GM12874 (cell line): ENCODE data around the gene STN1.

Experiments
- CTCF ChIP-seq: IDR thresholded peaks from 2 replicates; pipeline ENCODE4 v1.5.1; 2011; ENCODE audit warnings: low read depth, mild to moderate bottlenecking, control low read depth, low read length, moderate library complexity; ENCODE audit not compliant: insufficient read depth

Gene STN1

GRCh38 chr10:103888113-103888841, 29.7 kb downstream of the STN1 start:
- peak; percentile 73 for TF ChIP-seq CTCF

DNA sequence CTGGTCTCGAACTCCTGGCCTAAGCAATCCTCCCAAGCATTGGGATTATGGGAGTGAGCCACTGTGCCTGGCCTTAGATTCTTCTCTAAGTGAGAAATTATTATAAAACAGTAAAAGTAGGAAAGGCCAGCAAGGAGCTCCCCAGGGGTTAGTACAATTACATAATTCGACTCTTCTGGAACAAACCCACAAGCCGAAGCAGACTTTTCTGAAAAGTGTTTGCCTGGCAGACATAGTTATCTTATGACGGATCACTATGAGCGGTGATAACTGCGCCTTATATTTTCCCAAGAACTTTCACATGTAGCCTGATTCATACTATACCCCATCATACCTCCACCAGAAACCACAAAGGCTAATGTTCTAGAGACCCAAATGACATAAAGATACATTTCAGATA, 32.4 kb downstream of the STN1 start:
- TF ChIP-seq CTCF: no peak

DNA sequence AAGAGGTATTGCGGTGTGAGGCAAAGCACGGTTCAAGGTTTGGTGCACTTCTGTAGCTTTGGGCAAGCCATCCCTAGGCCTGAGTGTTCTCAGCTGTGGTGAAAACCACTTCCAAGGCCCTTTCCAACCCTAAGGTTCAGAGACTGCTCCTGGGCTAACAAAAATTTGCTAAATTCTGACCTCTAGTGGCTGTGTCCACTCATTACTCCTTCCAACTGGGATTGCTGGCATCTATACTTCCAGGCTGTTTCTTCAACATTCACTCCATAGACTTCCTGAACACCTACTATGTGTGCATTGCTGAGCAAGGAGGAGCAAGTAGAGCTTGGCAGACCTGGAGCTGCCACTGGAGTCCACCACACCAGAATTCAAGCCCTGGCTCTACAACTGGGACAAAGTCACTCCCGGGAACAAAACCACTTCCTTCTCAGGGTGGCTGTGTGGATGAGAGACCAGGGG, 33.3 kb downstream of the STN1 start:
- TF ChIP-seq CTCF: peak; percentile 59

DNA sequence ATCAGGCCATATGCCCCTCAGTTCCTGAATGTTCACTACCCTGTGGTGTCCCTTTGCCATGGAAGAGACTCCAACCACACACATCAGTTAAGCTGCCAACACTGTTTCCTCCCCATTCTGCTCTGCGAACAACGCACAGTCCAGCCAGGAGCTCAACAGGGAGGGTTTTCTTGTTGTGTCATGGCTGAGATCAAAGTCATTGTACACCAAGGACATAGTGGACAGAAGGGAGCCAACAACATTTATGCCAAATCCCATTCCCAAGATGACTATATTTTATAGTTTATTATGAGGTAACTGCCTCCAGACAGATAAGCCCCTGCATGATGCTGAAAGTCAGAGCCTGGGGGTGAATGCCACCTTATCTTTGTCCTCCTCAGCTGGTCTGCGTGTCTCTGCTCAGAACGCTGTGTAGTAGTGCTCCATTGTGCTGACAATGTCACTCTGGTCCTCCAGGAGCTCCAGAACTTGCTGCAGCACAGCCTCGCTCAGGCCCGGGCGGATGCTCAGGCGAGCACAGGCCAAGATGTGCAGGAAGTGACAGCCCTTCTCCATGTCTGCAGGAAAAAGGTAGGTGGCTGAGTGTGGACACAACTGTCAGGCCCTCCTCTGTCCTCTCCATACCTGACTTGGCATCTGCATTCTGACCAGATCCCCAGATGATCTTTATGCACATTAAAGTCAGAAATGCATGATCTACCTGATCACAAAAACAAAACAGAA, 35.5 kb downstream of the STN1 start:
- TF ChIP-seq CTCF: no peak

GRCh38 chr10:103881416-103882284, 36.3 kb downstream of the STN1 start:
- no peak for TF ChIP-seq CTCF

GRCh38 chr10:103879831-103880230, 38.2 kb downstream of the STN1 start:
- TF ChIP-seq CTCF: no peak

DNA sequence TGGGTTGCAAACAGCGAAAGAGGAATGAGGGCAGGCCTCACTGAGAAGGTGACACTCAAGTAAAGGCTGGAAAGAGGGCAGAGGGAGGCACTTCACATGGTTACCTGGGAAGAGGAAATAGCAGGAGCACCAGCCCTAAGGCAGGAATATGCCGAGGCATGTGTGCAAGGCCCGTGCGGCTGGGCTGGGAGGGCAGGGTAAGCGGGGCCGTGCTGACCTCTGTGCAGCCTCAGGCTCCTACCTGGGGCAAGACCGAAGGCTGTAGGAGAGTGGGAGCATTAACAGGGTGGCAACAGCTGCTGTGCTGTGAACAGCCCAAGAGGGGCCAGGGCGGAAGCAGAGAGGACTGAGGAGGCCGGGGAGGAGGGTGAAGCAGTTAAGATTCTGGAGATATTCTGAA, 38.6 kb downstream of the STN1 start:
- no peak for TF ChIP-seq CTCF
